ENCODE measurements around the gene GATD1.
A peak's percentile ranks its signal among the peaks of the same experiment; 100 is the strongest.

DNA sequence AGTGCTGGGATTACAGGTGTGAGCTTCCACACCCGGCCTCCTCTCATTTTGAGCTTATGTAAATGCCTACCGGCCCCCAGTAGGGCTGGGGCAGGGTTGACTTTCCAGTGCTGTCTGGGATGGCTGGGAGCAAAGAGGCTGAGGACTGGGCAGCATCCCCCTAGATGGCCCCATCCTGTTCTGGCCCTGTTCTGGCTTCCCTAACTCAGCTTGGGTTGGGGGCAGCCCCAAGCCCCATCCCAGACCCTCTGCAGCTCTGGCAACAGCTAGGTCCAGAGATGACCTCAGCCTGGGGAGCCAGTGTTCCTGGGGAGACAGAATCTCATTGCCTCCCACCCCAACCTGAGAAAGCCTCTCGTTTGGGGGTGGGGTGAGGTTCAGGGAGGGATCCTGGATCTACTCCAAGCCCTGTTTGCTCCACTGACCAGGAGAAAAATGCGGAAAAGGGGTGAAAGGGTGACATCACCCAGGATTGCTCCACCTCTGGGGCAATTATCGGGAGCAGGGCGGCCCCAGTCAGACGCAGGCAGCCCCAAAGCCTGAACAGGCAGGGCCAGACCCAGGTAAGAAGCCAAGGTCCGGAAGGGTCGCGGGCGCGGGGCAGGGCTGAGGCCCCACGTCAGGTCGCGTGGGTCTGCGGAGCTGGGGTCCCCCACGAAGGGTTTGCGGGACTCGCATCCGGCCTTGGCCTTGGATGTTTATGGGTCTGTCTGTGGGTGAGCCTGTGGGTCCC lies 41.3 kb upstream of the GATD1 start, which contains the start of gene PNPLA2:
- TF ChIP-seq, protein P1, sequence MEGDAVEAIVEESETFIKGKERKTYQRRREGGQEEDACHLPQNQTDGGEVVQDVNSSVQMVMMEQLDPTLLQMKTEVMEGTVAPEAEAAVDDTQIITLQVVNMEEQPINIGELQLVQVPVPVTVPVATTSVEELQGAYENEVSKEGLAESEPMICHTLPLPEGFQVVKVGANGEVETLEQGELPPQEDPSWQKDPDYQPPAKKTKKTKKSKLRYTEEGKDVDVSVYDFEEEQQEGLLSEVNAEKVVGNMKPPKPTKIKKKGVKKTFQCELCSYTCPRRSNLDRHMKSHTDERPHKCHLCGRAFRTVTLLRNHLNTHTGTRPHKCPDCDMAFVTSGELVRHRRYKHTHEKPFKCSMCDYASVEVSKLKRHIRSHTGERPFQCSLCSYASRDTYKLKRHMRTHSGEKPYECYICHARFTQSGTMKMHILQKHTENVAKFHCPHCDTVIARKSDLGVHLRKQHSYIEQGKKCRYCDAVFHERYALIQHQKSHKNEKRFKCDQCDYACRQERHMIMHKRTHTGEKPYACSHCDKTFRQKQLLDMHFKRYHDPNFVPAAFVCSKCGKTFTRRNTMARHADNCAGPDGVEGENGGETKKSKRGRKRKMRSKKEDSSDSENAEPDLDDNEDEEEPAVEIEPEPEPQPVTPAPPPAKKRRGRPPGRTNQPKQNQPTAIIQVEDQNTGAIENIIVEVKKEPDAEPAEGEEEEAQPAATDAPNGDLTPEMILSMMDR (IDR thresholded peaks at IDR 0.05): no peak
- peak; percentile 85 to 88 for TF ChIP-seq POLR2A (IDR thresholded peaks at IDR 0.05)

All from Peyer's patch (tissue), 4 donors.